Stimulated activated effector memory CD8-positive, alpha-beta T cell treated with anti-CD3 and anti-CD28 coated beads, Interleukin-12 subunit alpha, Interleukin-12 subunit beta, amount 100 ng/mL, for 72 hours (primary cell): ENCODE measurements around the gene F2.

ENCODE experiments used
- ATAC-seq: fragments of 150-1000 bp; cut with Tn5 transposase; 2 replicates; pipeline ENCODE4 v1.10.0; 2021
- DNase-seq, 2 donors: peaks; one replicate each; pipeline ENCODE4 v3.0.0; 2021 to 2022; ENCODE audit warnings: low spot score in 2 of 2
- H3K27ac Mint-ChIP-seq: one replicate; pipeline ENCODE4 v1.8.0; 2022; ENCODE audit warnings: mild to moderate bottlenecking, mixed read lengths
- H3K36me3 Mint-ChIP-seq: one replicate; pipeline ENCODE4 v1.8.0; 2022; ENCODE audit warnings: mild to moderate bottlenecking, mixed read lengths
- H3K4me1 Mint-ChIP-seq: one replicate; pipeline ENCODE4 v1.8.0; 2022; ENCODE audit warnings: mixed read lengths
- H3K4me3 Mint-ChIP-seq: one replicate; pipeline ENCODE4 v1.8.0; 2022; ENCODE audit warnings: mild to moderate bottlenecking, mixed read lengths
- H3K9me3 Mint-ChIP-seq: one replicate; pipeline ENCODE4 v1.8.0; 2022; ENCODE audit warnings: mixed read lengths

Gene F2

GRCh38 chr11:46719543-46720218, 668 bp downstream of the F2 start:
- H3K4me1 Mint-ChIP-seq: no peaks in the 10 kb centered on the region
- DNase-seq (no peak), ATAC-seq (peak; percentile 11)
- H3K9me3 Mint-ChIP-seq: no peaks in the 10 kb centered on the region
- no peak overlapping the region for H3K27ac Mint-ChIP-seq
- no peaks in the 10 kb centered on the region for H3K36me3 Mint-ChIP-seq
- H3K4me3 Mint-ChIP-seq: no peak overlapping the region

GRCh38 chr11:46721286-46721685, 2.3 kb downstream of the F2 start:
- Mint-ChIP-seq H3K4me3 (no peak overlapping the region), H3K4me1 (no peaks in the 10 kb centered on the region), H3K36me3 (no peaks in the 10 kb centered on the region), H3K27ac (no peak overlapping the region), H3K9me3 (no peaks in the 10 kb centered on the region)
- no peak for DNase-seq
- no peak for ATAC-seq

- no peak for ATAC-seq
- DNase-seq: no peak
- Mint-ChIP-seq H3K9me3 (no peaks in the 10 kb centered on the region), H3K4me1 (no peaks in the 10 kb centered on the region), H3K4me3 (no peak overlapping the region), H3K36me3 (no peaks in the 10 kb centered on the region), H3K27ac (no peak overlapping the region)
Measured at GRCh38 chr11:46722566-46723358, 3.7 kb downstream of the F2 start.

- no peak overlapping the region for H3K27ac Mint-ChIP-seq
- no peaks in the 10 kb centered on the region for H3K4me1 Mint-ChIP-seq
- H3K36me3 Mint-ChIP-seq: no peaks in the 10 kb centered on the region
- ATAC-seq (no peak), DNase-seq (no peak)
- H3K9me3 Mint-ChIP-seq: no peaks in the 10 kb centered on the region
- no peak overlapping the region for H3K4me3 Mint-ChIP-seq
Measured at GRCh38 chr11:46723359-46723680, 4.3 kb downstream of the F2 start.

GRCh38 chr11:46724088-46724487, 5.1 kb downstream of the F2 start:
- H3K27ac Mint-ChIP-seq: no peak overlapping the region

GRCh38 chr11:46725338-46726205, 6.6 kb downstream of the F2 start:
- Mint-ChIP-seq H3K27ac (no peak overlapping the region), H3K36me3 (no peaks in the 10 kb centered on the region), H3K4me1 (no peaks in the 10 kb centered on the region), H3K4me3 (no peak overlapping the region), H3K9me3 (no peaks in the 10 kb centered on the region)
- DNase-seq (no peak), ATAC-seq (peak; percentile 27)

More at GRCh38 chr11:46724088-46724487, 5.1 kb downstream of the F2 start:
- Mint-ChIP-seq H3K9me3 (no peaks in the 10 kb centered on the region), H3K4me1 (no peaks in the 10 kb centered on the region), H3K36me3 (no peaks in the 10 kb centered on the region), H3K4me3 (no peak overlapping the region)
- ATAC-seq: no peak
- no peak for DNase-seq

GRCh38 chr11:46726206-46726862, 7.3 kb downstream of the F2 start:
- no peaks in the 10 kb centered on the region for H3K36me3 Mint-ChIP-seq
- H3K27ac Mint-ChIP-seq: no peak overlapping the region
- ATAC-seq (no peak), DNase-seq (no peak)
- no peaks in the 10 kb centered on the region for H3K4me1 Mint-ChIP-seq
- no peak overlapping the region for H3K4me3 Mint-ChIP-seq
- no peaks in the 10 kb centered on the region for H3K9me3 Mint-ChIP-seq

- Mint-ChIP-seq H3K36me3 (no peaks in the 10 kb centered on the region), H3K4me1 (no peaks in the 10 kb centered on the region), H3K27ac (no peak overlapping the region), H3K9me3 (no peaks in the 10 kb centered on the region), H3K4me3 (no peak overlapping the region)
- DNase-seq: no peak
- ATAC-seq: no peak
Measured at GRCh38 chr11:46727952-46728658, 9.1 kb downstream of the F2 start.

GRCh38 chr11:46728659-46729040, 9.6 kb downstream of the F2 start:
- ATAC-seq: no peak
- H3K36me3 Mint-ChIP-seq: no peaks in the 10 kb centered on the region
- DNase-seq: no peak
- H3K4me3 Mint-ChIP-seq: no peak overlapping the region
- H3K9me3 Mint-ChIP-seq: no peaks in the 10 kb centered on the region
- no peak overlapping the region for H3K27ac Mint-ChIP-seq
- H3K4me1 Mint-ChIP-seq: no peaks in the 10 kb centered on the region

GRCh38 chr11:46729110-46730027, 10.4 kb downstream of the F2 start:
- H3K4me1 Mint-ChIP-seq: no peaks in the 10 kb centered on the region
- H3K36me3 Mint-ChIP-seq: no peaks in the 10 kb centered on the region
- no peaks in the 10 kb centered on the region for H3K9me3 Mint-ChIP-seq
- DNase-seq (no peak), ATAC-seq (no peak)
- H3K27ac Mint-ChIP-seq: no peak overlapping the region
- H3K4me3 Mint-ChIP-seq: no peak overlapping the region

- H3K4me1 Mint-ChIP-seq: no peaks in the 10 kb centered on the region
- ATAC-seq: no peak
- H3K36me3 Mint-ChIP-seq: no peaks in the 10 kb centered on the region
- no peaks in the 10 kb centered on the region for H3K9me3 Mint-ChIP-seq
- no peak for DNase-seq
- no peak overlapping the region for H3K27ac Mint-ChIP-seq
- no peak overlapping the region for H3K4me3 Mint-ChIP-seq
Measured at GRCh38 chr11:46731545-46731944, 12.5 kb downstream of the F2 start.

GRCh38 chr11:46733234-46733633, 14.2 kb downstream of the F2 start:
- Mint-ChIP-seq H3K4me1 (no peaks in the 10 kb centered on the region), H3K4me3 (no peak overlapping the region), H3K27ac (no peak overlapping the region), H3K9me3 (no peaks in the 10 kb centered on the region), H3K36me3 (no peaks in the 10 kb centered on the region)
- ATAC-seq (no peak), DNase-seq (no peak)

GRCh38 chr11:46736146-46736545, 17.1 kb downstream of the F2 start:
- Mint-ChIP-seq H3K36me3 (peaks cover 4% of the 10 kb centered on the region), H3K9me3 (no peaks in the 10 kb centered on the region), H3K27ac (peak overlapping the region; percentile 23), H3K4me1 (no peaks in the 10 kb centered on the region), H3K4me3 (no peak overlapping the region)
- ATAC-seq (no peak), DNase-seq (no peak)

- Mint-ChIP-seq H3K4me1 (no peaks in the 10 kb centered on the region), H3K9me3 (no peaks in the 10 kb centered on the region), H3K36me3 (peaks cover 9% of the 10 kb centered on the region), H3K4me3 (no peak overlapping the region), H3K27ac (peak overlapping the region; percentile 23)
- DNase-seq (no peak), ATAC-seq (no peak)
Measured at GRCh38 chr11:46736615-46737014, 17.6 kb downstream of the F2 start.
